Mesendoderm (in vitro differentiated cells): ENCODE measurements around the gene ABCC3. TPM values are rescaled to one million over a fixed set of nuclear protein-coding genes. Genes with fewer than 3 reads are reported as not detected.
A peak's percentile ranks its signal among the peaks of the same experiment; 100 is the strongest.

ENCODE experiments used
- DNase-seq: peaks from one replicate; pipeline ENCODE4 v3.0.0; 2013
- H2AK5ac ChIP-seq: 2 replicates; pipeline ENCODE4 v1.6.1; 2013; ENCODE audit warnings: low read length, inconsistent platforms
- H2BK120ac ChIP-seq: 2 replicates; pipeline ENCODE4 v1.6.1; 2013; ENCODE audit warnings: low read depth, mild to moderate bottlenecking, low read length, moderate library complexity, mixed read lengths
- H2BK15ac ChIP-seq: replicated peaks from 2 replicates; pipeline ENCODE4 v1.6.1; 2013; ENCODE audit warnings: low read depth, mild to moderate bottlenecking, moderate library complexity
- H2BK5ac ChIP-seq: 2 replicates; pipeline ENCODE4 v1.6.1; 2013; ENCODE audit warnings: low read length, inconsistent platforms
- H3K18ac ChIP-seq: 2 replicates; pipeline ENCODE4 v1.6.1; 2013; ENCODE audit warnings: mild to moderate bottlenecking, low read length, mixed read lengths
- H3K23ac ChIP-seq: one replicate; pipeline ENCODE4 v1.6.1; 2013; ENCODE audit warnings: low read length
- H3K27ac ChIP-seq: 2 replicates; pipeline ENCODE4 v1.5.1; 2013; ENCODE audit warnings: low read depth, mild to moderate bottlenecking, inconsistent platforms, low read length, moderate library complexity
- H3K27me3 ChIP-seq: 2 replicates; pipeline ENCODE4 v1.6.1; 2013; ENCODE audit warnings: low read length, control low read depth, mild to moderate bottlenecking, inconsistent platforms; ENCODE audit not compliant: insufficient read depth, poor library complexity
- H3K36me3 ChIP-seq: 2 replicates; pipeline ENCODE4 v1.6.1; 2013; ENCODE audit warnings: low read length, inconsistent platforms; ENCODE audit not compliant: control insufficient read depth, insufficient read depth
- H3K4ac ChIP-seq: one replicate; pipeline ENCODE4 v1.6.1; 2013; ENCODE audit warnings: low read depth, mild to moderate bottlenecking, low read length, moderate library complexity
- H3K4me1 ChIP-seq: 2 replicates; pipeline ENCODE4 v1.6.1; 2013; ENCODE audit warnings: low read depth, low read length, inconsistent platforms; ENCODE audit not compliant: control insufficient read depth
- H3K4me2 ChIP-seq: 2 replicates; pipeline ENCODE4 v1.6.1; 2013; ENCODE audit warnings: low read length
- H3K4me3 ChIP-seq: 2 replicates; pipeline ENCODE4 v1.5.1; 2013; ENCODE audit warnings: mild to moderate bottlenecking, low read length
- H3K56ac ChIP-seq: one replicate; pipeline ENCODE4 v1.6.1; 2013; ENCODE audit warnings: low read length
- H3K79me1 ChIP-seq: 2 replicates; pipeline ENCODE4 v1.6.1; 2013; ENCODE audit warnings: low read length, inconsistent platforms
- H3K79me2 ChIP-seq: 2 replicates; pipeline ENCODE4 v1.6.1; 2013; ENCODE audit warnings: mild to moderate bottlenecking, low read length; ENCODE audit not compliant: control insufficient read depth, insufficient read depth
- H3K9ac ChIP-seq: 2 replicates; pipeline ENCODE4 v1.6.1; 2013; ENCODE audit warnings: low read length, inconsistent platforms
- H4K5ac ChIP-seq: one replicate; pipeline ENCODE4 v1.6.1; 2013; ENCODE audit warnings: low read length
- H4K8ac ChIP-seq: one replicate; pipeline ENCODE4 v1.6.1; 2013; ENCODE audit warnings: low read depth, mild to moderate bottlenecking, control low read depth, low read length, moderate library complexity
- WGBS: extraction: QIAGEN DNeasy Blood & Tissue Kit; methylation state at CpG from one replicate; pipeline ENCODE4 v1.1.7; 2013; ENCODE audit warnings: low lambda C conversion rate, missing lambda C conversion rate; ENCODE audit not compliant: insufficient coverage; ENCODE audit errors: extremely low coverage; 5-methylcytosine and 5-hydroxymethylcytosine counted together
- polyA plus RNA-seq, 2 experiments: library from polyadenylated mRNA; stranded (reverse); fragments of 200-250 nt; gene quantifications; one replicate each; pipeline ENCODE4 v1.2.3, GENCODE V29; 2013

Gene ABCC3
- polyA plus RNA-seq (2013, experiment 1 of 2), result 0.13 TPM
- polyA plus RNA-seq (2013, experiment 2 of 2), result 0.15 TPM

- H2BK120ac ChIP-seq, result no peak within 1 kb of the TSS
- H3K18ac ChIP-seq, result no peak within 1 kb of the TSS
- H4K8ac ChIP-seq, result no peak within 1 kb of the TSS
- H3K9ac ChIP-seq, result peak within 1 kb of the TSS; percentile 46
- H3K79me2 ChIP-seq, result no peaks in the 10 kb centered on the region
- H2BK15ac ChIP-seq, result no peak within 1 kb of the TSS
- H3K23ac ChIP-seq, result peak within 1 kb of the TSS; percentile 37
- peak within 1 kb of the TSS; percentile 62 for H3K56ac ChIP-seq
- peak within 1 kb of the TSS; percentile 61 for H3K4me2 ChIP-seq
- no peak for DNase-seq
- H3K4me3 ChIP-seq, result no peak within 1 kb of the TSS
- H3K27ac ChIP-seq, result no peak within 1 kb of the TSS
- no peak within 1 kb of the TSS for H2AK5ac ChIP-seq
- peaks cover 24% of the 10 kb centered on the region for H3K27me3 ChIP-seq
- H3K36me3 ChIP-seq, result no peaks in the 10 kb centered on the region
- no peak within 1 kb of the TSS for H4K5ac ChIP-seq
- no peak within 1 kb of the TSS for H2BK5ac ChIP-seq
- no peak within 1 kb of the TSS for H3K4ac ChIP-seq
- no CpG with 5 or more reads among the region's 48 CpGs for WGBS
- H3K79me1 ChIP-seq, result no peaks in the 10 kb centered on the region
- no peaks in the 10 kb centered on the region for H3K4me1 ChIP-seq
Measured at GRCh38 chr17:50634224-50634914, at the start of gene ABCC3. ABCC3 (plus strand) TSS chr17:50634881; CDS start chr17:50634937, 56 bp downstream.

DNA sequence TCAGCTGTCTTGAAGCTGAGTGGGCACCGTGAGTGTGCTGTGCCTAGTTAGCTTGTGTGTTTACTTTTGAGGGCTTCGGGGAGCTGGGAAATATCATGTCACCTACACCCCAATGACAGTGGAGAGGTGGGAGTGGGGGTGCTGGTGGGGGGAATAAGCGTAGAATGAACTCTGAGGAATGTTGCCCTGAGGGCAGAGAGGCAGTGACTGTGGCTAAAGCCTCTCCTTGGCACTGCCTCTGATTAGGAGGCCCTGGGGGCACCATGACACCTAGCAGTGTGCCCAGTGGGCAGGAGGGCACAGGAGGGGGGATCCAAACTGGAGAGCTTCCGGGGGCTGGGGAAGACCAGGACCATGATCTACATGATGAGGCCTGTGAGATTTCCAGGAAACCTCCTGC, 49.3 kb upstream of the ABCC3 start:
- Histone ChIP-seq H3K56ac (no peak overlapping the region), H3K27ac (no peak overlapping the region), H2BK120ac (no peak overlapping the region), H3K27me3 (no peaks in the 10 kb centered on the region), H3K9ac (no peak overlapping the region), H4K5ac (no peak overlapping the region), H3K23ac (no peak overlapping the region), H2BK5ac (no peak overlapping the region), H3K36me3 (no peaks in the 10 kb centered on the region), H3K4ac (no peak overlapping the region), H3K18ac (no peak overlapping the region), H2AK5ac (no peak overlapping the region), H3K4me2 (no peak overlapping the region), H2BK15ac (no peak overlapping the region), H3K79me2 (no peaks in the 10 kb centered on the region), H3K79me1 (no peaks in the 10 kb centered on the region), H3K4me1 (peaks cover 4% of the 10 kb centered on the region), H4K8ac (no peak overlapping the region), H3K4me3 (no peak overlapping the region)
- whole genome bisulfite sequencing, result no CpG with 5 or more reads among the region's 4 CpGs
- DNase-seq, result no peak

DNA sequence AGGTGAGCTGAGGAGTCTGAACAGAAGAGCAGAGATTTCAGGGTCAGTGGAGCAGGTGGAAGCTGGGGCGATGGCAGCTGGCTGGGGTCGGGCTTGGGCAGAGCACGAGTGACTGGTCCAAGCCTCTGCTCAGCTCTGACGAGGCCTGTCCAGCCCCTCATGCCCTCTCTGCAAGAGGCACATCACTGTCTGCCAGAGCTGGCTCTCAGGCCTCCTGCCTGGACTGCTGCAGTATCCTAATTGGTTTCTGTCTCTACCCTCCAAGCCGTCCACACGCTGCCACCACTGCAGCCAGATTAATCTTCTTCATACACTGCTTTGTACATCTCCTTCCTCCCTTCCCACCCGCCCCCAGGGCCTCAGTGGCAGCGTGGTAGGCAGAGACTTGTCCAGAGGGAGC, 48.8 kb upstream of the ABCC3 start:
- no peaks in the 10 kb centered on the region for H3K36me3 ChIP-seq
- peak overlapping the region; percentile 74 for H3K56ac ChIP-seq
- no CpG with 5 or more reads among the region's 8 CpGs for WGBS
- no peak for DNase-seq
- H3K79me2 ChIP-seq, result no peaks in the 10 kb centered on the region
- H2AK5ac ChIP-seq, result no peak overlapping the region
- no peak overlapping the region for H2BK120ac ChIP-seq
- no peak overlapping the region for H3K4me2 ChIP-seq
- no peaks in the 10 kb centered on the region for H3K27me3 ChIP-seq
- H3K23ac ChIP-seq, result no peak overlapping the region
- H3K4me1 ChIP-seq, result peaks cover 4% of the 10 kb centered on the region
- H4K5ac ChIP-seq, result no peak overlapping the region
- H4K8ac ChIP-seq, result no peak overlapping the region
- no peak overlapping the region for H3K9ac ChIP-seq
- no peak overlapping the region for H2BK5ac ChIP-seq
- no peak overlapping the region for H3K4me3 ChIP-seq
- H3K18ac ChIP-seq, result no peak overlapping the region
- H3K27ac ChIP-seq, result no peak overlapping the region
- H3K79me1 ChIP-seq, result no peaks in the 10 kb centered on the region
- no peak overlapping the region for H2BK15ac ChIP-seq
- H3K4ac ChIP-seq, result no peak overlapping the region

DNA sequence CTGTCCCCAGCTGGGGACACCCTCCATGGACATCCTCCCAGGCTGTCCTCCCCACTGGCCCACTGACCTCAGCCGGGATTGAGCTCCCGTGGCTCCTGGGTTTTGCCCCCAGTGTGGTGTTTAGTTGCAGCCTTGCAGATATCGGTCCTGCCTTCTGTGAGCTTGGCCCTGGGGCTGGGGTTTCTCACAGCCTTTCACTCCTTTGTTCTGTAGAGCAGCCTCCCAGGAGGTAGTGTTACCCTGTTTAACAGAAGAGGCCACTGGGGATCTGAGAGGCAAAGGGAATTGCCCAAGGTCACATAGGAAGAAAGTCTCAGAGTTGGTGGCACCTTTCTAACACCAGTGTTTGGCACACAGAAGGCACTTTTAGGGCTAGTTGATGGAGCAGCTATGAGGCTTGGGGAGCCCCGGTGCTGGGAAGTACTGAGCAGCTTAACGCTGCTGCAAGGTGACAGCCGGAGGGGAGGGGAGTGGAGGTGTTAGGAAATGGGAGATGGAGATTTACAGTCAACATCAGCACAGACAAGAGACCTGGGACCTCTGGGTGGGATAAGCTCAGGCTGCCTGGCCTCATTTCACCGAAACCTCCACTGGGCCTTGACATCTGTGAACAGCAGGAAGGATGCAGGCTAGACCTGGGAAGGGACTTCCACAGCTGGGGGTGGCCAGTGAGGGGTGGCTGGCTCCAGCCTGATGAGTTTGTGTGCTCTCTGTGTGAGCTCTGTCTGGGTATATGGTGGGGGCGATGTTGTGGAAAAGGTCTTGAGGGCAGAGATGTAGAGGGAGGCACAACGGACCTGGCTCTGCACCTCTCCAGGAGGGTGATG, 48.0 kb upstream of the ABCC3 start:
- no peak overlapping the region for H2AK5ac ChIP-seq
- no peak overlapping the region for H4K5ac ChIP-seq
- peak overlapping the region; percentile 44 for H3K9ac ChIP-seq
- no peak overlapping the region for H4K8ac ChIP-seq
- H3K36me3 ChIP-seq, result no peaks in the 10 kb centered on the region
- no peak overlapping the region for H2BK5ac ChIP-seq
- H3K23ac ChIP-seq, result no peak overlapping the region
- no CpG with 5 or more reads among the region's 9 CpGs for WGBS
- no peak overlapping the region for H3K4me3 ChIP-seq
- peak; percentile 54 for DNase-seq
- H3K79me1 ChIP-seq, result no peaks in the 10 kb centered on the region
- H3K56ac ChIP-seq, result peak overlapping the region; percentile 74
- H2BK15ac ChIP-seq, result no peak overlapping the region
- H3K27ac ChIP-seq, result no peak overlapping the region
- peaks cover 4% of the 10 kb centered on the region for H3K4me1 ChIP-seq
- H3K27me3 ChIP-seq, result no peaks in the 10 kb centered on the region
- no peak overlapping the region for H3K4me2 ChIP-seq
- no peak overlapping the region for H2BK120ac ChIP-seq
- no peak overlapping the region for H3K18ac ChIP-seq
- H3K4ac ChIP-seq, result no peak overlapping the region
- H3K79me2 ChIP-seq, result no peaks in the 10 kb centered on the region

GRCh38 chr17:50587571-50587970, 47.1 kb upstream of the ABCC3 start:
- peaks cover 4% of the 10 kb centered on the region for H3K4me1 ChIP-seq
- DNase-seq, result no peak
- H3K9ac ChIP-seq, result no peak overlapping the region
- no peaks in the 10 kb centered on the region for H3K79me1 ChIP-seq
- H2AK5ac ChIP-seq, result no peak overlapping the region
- no peak overlapping the region for H4K5ac ChIP-seq
- no peaks in the 10 kb centered on the region for H3K79me2 ChIP-seq
- no peak overlapping the region for H2BK15ac ChIP-seq
- H3K27ac ChIP-seq, result no peak overlapping the region
- H3K36me3 ChIP-seq, result no peaks in the 10 kb centered on the region
- H3K4ac ChIP-seq, result no peak overlapping the region
- no peak overlapping the region for H2BK5ac ChIP-seq
- no peak overlapping the region for H4K8ac ChIP-seq
- H3K4me3 ChIP-seq, result no peak overlapping the region
- no CpG with 5 or more reads among the region's 9 CpGs for WGBS
- no peak overlapping the region for H3K18ac ChIP-seq
- H3K23ac ChIP-seq, result no peak overlapping the region
- no peak overlapping the region for H3K4me2 ChIP-seq
- no peaks in the 10 kb centered on the region for H3K27me3 ChIP-seq
- no peak overlapping the region for H2BK120ac ChIP-seq
- H3K56ac ChIP-seq, result no peak overlapping the region
